HepG2 (cell line): Measurements from ENCODE around the gene AGAP1. TPM values are rescaled to one million over a fixed set of nuclear protein-coding genes. Genes with fewer than 3 reads are reported as not detected.

Source experiments
- AHR ChIP-seq: IDR thresholded peaks from 2 replicates; pipeline ENCODE4 v1.6.1; 2018; ENCODE audit warnings: missing genetic modification reagents, missing compliant biosample characterization
- DMAP1 ChIP-seq: IDR thresholded peaks from 2 replicates; pipeline ENCODE4 v1.6.1; 2016
- HDAC2 ChIP-seq: sonication (generic); formaldehyde crosslinking; IDR thresholded peaks from 2 replicates; pipeline ENCODE4 v1.4.0; 2020; ENCODE audit warnings: missing genetic modification reagents
- HNF4A ChIP-seq: sonication (generic); formaldehyde crosslinking; IDR thresholded peaks from 2 replicates; pipeline ENCODE4 v1.4.0; 2020; ENCODE audit warnings: missing genetic modification reagents
- HOXA3 ChIP-seq: sonication (generic); formaldehyde crosslinking; IDR thresholded peaks from 2 replicates; pipeline ENCODE4 v1.5.0; 2020; ENCODE audit warnings: missing genetic modification reagents
- HOXA5 ChIP-seq: sonication (generic); formaldehyde crosslinking; IDR thresholded peaks from 2 replicates; pipeline ENCODE4 v1.4.0; 2020; ENCODE audit warnings: missing genetic modification reagents
- KDM2A ChIP-seq: sonication (generic); formaldehyde crosslinking; IDR thresholded peaks from 2 replicates; pipeline ENCODE4 v1.4.0; 2020; ENCODE audit warnings: low read depth, missing genetic modification reagents, borderline replicate concordance
- MAZ ChIP-seq, 2 experiments: sonication (generic) in 1 of 2; formaldehyde crosslinking in 1 of 2; IDR thresholded peaks; 2 replicates each; pipeline versions ENCODE4 v1.5.0 to v1.6.1; 2012 to 2020; ENCODE audit warnings: low read depth in 2 of 2, mild to moderate bottlenecking in 2 of 2, borderline replicate concordance in 1 of 2, improper control_type of control experiment in 1 of 2, low read length in 1 of 2, missing genetic modification reagents in 1 of 2, moderate library complexity in 1 of 2
- MED13 ChIP-seq: sonication (generic); formaldehyde crosslinking; IDR thresholded peaks from 2 replicates; pipeline ENCODE4 v1.5.0; 2020; ENCODE audit warnings: missing genetic modification reagents
- NCOA5 ChIP-seq: sonication (generic); formaldehyde crosslinking; IDR thresholded peaks from 2 replicates; pipeline ENCODE4 v1.4.0; 2020; ENCODE audit warnings: missing genetic modification reagents
- STAG1 ChIP-seq: sonication (generic); formaldehyde crosslinking; IDR thresholded peaks from 2 replicates; pipeline ENCODE4 v1.4.0; 2020; ENCODE audit warnings: missing genetic modification reagents
- TARDBP ChIP-seq: sonication (generic); formaldehyde crosslinking; IDR thresholded peaks from 2 replicates; pipeline ENCODE4 v1.8.0; 2022; ENCODE audit warnings: mild to moderate bottlenecking, missing genetic modification reagents
- TCF7L2 ChIP-seq: IDR thresholded peaks from 2 replicates; pipeline ENCODE4 v1.6.1; 2011; ENCODE audit warnings: mild to moderate bottlenecking, low read depth, low read length, moderate library complexity
- ZFP36L2 ChIP-seq: sonication (generic); formaldehyde crosslinking; IDR thresholded peaks from 2 replicates; pipeline ENCODE4 v1.4.0; 2020; ENCODE audit warnings: missing genetic modification reagents
- ZKSCAN1 ChIP-seq: fragments of 150-350 bp; IDR thresholded peaks from 2 replicates; pipeline ENCODE4 v1.6.1; 2014; ENCODE audit warnings: low read length
- ZNF274 ChIP-seq: sonication (generic); formaldehyde crosslinking; IDR thresholded peaks from 2 replicates; pipeline ENCODE4 v1.5.1; 2020; ENCODE audit warnings: mild to moderate bottlenecking, missing genetic modification reagents
- ZNF335 ChIP-seq: sonication (generic); formaldehyde crosslinking; IDR thresholded peaks from 2 replicates; pipeline ENCODE4 v1.4.0; 2020; ENCODE audit warnings: missing genetic modification reagents
- ZNF441 ChIP-seq: sonication (generic); formaldehyde crosslinking; IDR thresholded peaks from 2 replicates; pipeline ENCODE4 v1.7.0; 2021; ENCODE audit warnings: missing genetic modification reagents, borderline replicate concordance
- ZNF530 ChIP-seq: sonication (generic); formaldehyde crosslinking; IDR thresholded peaks from 2 replicates; pipeline ENCODE4 v1.5.0; 2020; ENCODE audit warnings: low read depth, mild to moderate bottlenecking, missing genetic modification reagents
- ZNF598 ChIP-seq: sonication (generic); formaldehyde crosslinking; IDR thresholded peaks from 2 replicates; pipeline ENCODE4 v1.5.1; 2020; ENCODE audit warnings: mild to moderate bottlenecking, missing genetic modification reagents, borderline replicate concordance
- ZNF687 ChIP-seq: sonication (generic); formaldehyde crosslinking; IDR thresholded peaks from 2 replicates; pipeline ENCODE4 v1.5.1; 2020; ENCODE audit warnings: mild to moderate bottlenecking, missing genetic modification reagents, moderate library complexity
- polyA plus RNA-seq, 8 experiments: library from polyadenylated mRNA; depleted of rRNA in 3 of 8; stranded (reverse) in 7 of 8; unstranded in 1 of 8; fragments of >200 nt; fragmentation: Illumina TruSeq in 4 of 8; extraction: Trizol in 4 of 8; gene quantifications; 2 replicates each; pipeline versions ENCODE4 v1.2.1 to v1.2.3, GENCODE V29; 2011 to 2016; ENCODE audit warnings: low read depth in 4 of 8, missing spikeins in 1 of 8, mixed read lengths in 1 of 8; ENCODE audit not compliant: insufficient read depth in 1 of 8
- total RNA-seq, 5 experiments: library from RNA; depleted of rRNA; stranded (reverse); fragments of >200 nt; fragmentation: Illumina TruSeq; extraction: Trizol; gene quantifications; 2 replicates each; pipeline ENCODE4 v1.2.3, GENCODE V29; 2016; ENCODE audit warnings: low read depth in 1 of 5
- TF ChIP-seq, protein P1 (sequence below): sonication (generic); formaldehyde crosslinking; IDR thresholded peaks from 2 replicates; pipeline ENCODE4 v1.4.0; 2020; ENCODE audit warnings: missing genetic modification reagents, mild to moderate bottlenecking, borderline replicate concordance
- TF ChIP-seq, protein P2 (sequence below): sonication (generic); formaldehyde crosslinking; conservative IDR thresholded peaks from 2 replicates; pipeline ENCODE4 v1.8.0; 2022; ENCODE audit warnings: missing genetic modification reagents

The AGAP1 gene
- total and polyA plus RNA-seq, 2 of the 13 experiments (the other 11 are each of a cell fraction or from before 2014, with no cell fraction given), result 21.2 to 32.7 TPM

GRCh38 chr2:235779444-235779896 is 285.6 kb downstream of the AGAP1 start (continued):
- TF ChIP-seq, protein P1, sequence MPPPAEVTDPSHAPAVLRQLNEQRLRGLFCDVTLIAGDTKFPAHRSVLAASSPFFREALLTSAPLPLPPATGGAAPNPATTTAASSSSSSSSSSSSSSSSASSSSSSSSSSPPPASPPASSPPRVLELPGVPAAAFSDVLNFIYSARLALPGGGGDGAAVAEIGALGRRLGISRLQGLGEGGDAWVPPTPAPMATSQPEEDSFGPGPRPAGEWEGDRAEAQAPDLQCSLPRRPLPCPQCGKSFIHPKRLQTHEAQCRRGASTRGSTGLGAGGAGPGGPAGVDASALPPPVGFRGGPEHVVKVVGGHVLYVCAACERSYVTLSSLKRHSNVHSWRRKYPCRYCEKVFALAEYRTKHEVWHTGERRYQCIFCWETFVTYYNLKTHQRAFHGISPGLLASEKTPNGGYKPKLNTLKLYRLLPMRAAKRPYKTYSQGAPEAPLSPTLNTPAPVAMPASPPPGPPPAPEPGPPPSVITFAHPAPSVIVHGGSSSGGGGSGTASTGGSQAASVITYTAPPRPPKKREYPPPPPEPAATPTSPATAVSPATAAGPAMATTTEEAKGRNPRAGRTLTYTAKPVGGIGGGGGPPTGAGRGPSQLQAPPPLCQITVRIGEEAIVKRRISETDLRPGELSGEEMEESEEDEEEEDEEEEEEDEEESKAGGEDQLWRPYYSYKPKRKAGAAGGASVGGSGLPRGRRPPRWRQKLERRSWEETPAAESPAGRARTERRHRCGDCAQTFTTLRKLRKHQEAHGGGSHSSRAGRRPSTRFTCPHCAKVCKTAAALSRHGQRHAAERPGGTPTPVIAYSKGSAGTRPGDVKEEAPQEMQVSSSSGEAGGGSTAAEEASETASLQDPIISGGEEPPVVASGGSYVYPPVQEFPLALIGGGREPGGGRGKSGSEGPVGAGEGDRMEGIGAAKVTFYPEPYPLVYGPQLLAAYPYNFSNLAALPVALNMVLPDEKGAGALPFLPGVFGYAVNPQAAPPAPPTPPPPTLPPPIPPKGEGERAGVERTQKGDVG, result no peak
- no peak for TF ChIP-seq ZNF441
- no peak for TF ChIP-seq ZKSCAN1
- TF ChIP-seq, protein P2, sequence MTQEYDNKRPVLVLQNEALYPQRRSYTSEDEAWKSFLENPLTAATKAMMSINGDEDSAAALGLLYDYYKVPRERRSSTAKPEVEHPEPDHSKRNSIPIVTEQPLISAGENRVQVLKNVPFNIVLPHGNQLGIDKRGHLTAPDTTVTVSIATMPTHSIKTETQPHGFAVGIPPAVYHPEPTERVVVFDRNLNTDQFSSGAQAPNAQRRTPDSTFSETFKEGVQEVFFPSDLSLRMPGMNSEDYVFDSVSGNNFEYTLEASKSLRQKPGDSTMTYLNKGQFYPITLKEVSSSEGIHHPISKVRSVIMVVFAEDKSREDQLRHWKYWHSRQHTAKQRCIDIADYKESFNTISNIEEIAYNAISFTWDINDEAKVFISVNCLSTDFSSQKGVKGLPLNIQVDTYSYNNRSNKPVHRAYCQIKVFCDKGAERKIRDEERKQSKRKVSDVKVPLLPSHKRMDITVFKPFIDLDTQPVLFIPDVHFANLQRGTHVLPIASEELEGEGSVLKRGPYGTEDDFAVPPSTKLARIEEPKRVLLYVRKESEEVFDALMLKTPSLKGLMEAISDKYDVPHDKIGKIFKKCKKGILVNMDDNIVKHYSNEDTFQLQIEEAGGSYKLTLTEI (CRISPR knock-in tag), result no peak
- peak; percentile 26; the same call in 1 of the 2 replicates for TF ChIP-seq HNF4A (CRISPR knock-in tag)
- no peak for TF ChIP-seq TCF7L2
- no peak for TF ChIP-seq NCOA5 (CRISPR knock-in tag)
- TF ChIP-seq HOXA5 (CRISPR knock-in tag), result no peak; the same call in none of the 2 replicates
- TF ChIP-seq ZNF687 (CRISPR knock-in tag), result peak; percentile 25
- 0 out of 2 replicates have a peak, but pooled peaks have one; percentile 25 for TF ChIP-seq HDAC2 (CRISPR knock-in tag)
- peak; percentile 99 for TF ChIP-seq STAG1 (CRISPR knock-in tag)
- TF ChIP-seq ZNF274 (CRISPR knock-in tag), result 0 out of 2 replicates have a peak, but pooled peaks have one; percentile 45
- no peak for TF ChIP-seq ZNF335 (CRISPR knock-in tag)
- TF ChIP-seq KDM2A, result peak; percentile 59; the same call in 1 of the 2 replicates
- no peak for TF ChIP-seq ZNF598
- TF ChIP-seq MED13 (CRISPR knock-in tag), result no peak
- TF ChIP-seq ZNF530 (CRISPR knock-in tag), result no peak
- no peak for TF ChIP-seq AHR (CRISPR knock-in tag)
- 0 out of 2 replicates have a peak, but pooled peaks have one; percentile 33 for TF ChIP-seq TARDBP
- TF ChIP-seq HOXA3, result 0 out of 2 replicates have a peak, but pooled peaks have one; percentile 39
- no peak for TF ChIP-seq DMAP1 (CRISPR knock-in tag)
- TF ChIP-seq ZFP36L2 (CRISPR knock-in tag), result 0 out of 2 replicates have a peak, but pooled peaks have one; percentile 61
- no peak for TF ChIP-seq MAZ (IDR thresholded peaks at IDR 0.05; ENCODE audit: borderline replicate concordance, low read depth, low read length)
- TF ChIP-seq MAZ (CRISPR knock-in tag; IDR thresholded peaks at IDR 0.05; ENCODE audit: low read depth), result no peak
